ENCODE results near the gene MTPN. TPM values are rescaled to one million over a fixed set of nuclear protein-coding genes. Genes with fewer than 3 reads are reported as not detected.

MTPN gene
- total RNA-seq, 1 donor from 2014 or later = 120 TPM

DNA sequence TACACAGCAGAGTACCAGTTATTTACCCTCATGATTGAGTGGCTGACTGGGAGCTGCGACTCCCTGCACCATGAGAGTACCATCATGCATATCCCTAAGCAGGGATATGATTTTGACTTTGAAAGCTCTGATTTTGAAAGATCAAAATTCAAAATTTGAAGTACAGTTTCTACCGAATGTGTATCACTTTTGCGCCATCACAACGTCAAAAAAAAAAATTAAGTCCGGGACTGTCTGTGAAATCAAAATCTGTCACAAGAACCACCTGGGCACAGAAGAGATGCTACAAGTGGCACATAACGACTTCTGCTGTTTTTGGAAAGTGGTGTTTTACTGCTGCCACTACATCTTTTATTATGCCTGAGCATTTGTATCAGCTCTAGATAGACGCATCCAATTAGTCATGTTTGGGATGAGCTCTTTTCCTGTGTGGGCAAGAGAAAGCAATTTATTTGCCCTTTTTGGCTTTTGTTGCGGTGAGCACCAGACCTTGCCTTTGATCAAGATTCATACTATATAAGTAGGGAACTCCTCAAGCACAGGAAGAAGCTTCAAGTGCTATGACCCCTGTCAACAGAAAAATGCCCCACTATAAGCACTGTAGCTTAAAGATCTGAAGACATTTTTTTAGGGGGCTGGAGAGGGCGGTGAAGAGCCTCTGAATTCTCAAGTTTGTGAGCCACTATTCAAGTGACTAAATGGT, 10.7 kb downstream of the MTPN start:
- H3K4me3 ChIP-seq (ENCODE audit: low read depth, low read length) = no peak overlapping the region
- no peak for DNase-seq (ENCODE audit: low read depth)
- TF ChIP-seq, protein P1, sequence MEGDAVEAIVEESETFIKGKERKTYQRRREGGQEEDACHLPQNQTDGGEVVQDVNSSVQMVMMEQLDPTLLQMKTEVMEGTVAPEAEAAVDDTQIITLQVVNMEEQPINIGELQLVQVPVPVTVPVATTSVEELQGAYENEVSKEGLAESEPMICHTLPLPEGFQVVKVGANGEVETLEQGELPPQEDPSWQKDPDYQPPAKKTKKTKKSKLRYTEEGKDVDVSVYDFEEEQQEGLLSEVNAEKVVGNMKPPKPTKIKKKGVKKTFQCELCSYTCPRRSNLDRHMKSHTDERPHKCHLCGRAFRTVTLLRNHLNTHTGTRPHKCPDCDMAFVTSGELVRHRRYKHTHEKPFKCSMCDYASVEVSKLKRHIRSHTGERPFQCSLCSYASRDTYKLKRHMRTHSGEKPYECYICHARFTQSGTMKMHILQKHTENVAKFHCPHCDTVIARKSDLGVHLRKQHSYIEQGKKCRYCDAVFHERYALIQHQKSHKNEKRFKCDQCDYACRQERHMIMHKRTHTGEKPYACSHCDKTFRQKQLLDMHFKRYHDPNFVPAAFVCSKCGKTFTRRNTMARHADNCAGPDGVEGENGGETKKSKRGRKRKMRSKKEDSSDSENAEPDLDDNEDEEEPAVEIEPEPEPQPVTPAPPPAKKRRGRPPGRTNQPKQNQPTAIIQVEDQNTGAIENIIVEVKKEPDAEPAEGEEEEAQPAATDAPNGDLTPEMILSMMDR (conservative IDR thresholded peaks at IDR 0.05; ENCODE audit: low read depth, low read length) = no peak

DNA sequence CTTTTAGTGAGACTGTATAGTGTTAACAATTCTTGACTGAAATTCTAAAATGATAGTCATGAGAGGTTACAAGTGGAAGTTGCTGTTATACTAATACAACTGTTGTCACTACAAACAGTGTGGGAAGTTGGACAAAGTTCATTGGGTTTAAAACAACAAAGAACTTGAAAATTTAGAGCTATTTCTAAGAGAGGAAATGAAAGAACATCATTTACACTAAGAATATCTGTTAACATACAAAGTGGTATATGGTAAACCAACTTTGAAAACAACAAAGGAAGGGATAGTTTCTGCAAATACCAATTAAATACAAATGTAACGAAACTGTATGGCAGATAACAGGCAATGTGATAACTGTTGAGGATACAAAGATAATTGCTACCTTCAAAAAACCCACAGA, 11.6 kb downstream of the MTPN start:
- no peak for DNase-seq (ENCODE audit: low read depth)
- TF ChIP-seq, protein P1 (conservative IDR thresholded peaks at IDR 0.05; ENCODE audit: low read depth, low read length) = no peak
- H3K4me3 ChIP-seq (ENCODE audit: low read depth, low read length) = no peak overlapping the region

DNA sequence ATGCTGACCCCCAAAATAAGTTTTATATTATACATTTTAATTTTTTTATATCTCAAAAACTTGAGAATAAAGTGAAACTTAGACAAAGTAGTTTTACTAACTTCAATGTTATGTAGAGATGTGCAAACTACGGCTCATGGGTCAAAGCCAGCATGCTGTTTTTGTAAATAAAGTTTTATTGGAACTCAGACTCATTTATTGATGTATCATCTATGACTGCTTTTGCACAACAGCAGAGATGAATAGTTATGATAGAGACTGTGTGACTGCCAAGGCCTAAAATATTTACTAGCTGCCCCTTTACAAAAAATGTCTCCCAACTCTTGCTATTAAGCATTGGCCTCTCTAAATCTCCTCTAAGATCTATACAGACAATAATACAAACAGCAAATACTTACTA, 12.4 kb downstream of the MTPN start:
- H3K4me3 ChIP-seq (ENCODE audit: low read depth, low read length) = no peak overlapping the region

DNA sequence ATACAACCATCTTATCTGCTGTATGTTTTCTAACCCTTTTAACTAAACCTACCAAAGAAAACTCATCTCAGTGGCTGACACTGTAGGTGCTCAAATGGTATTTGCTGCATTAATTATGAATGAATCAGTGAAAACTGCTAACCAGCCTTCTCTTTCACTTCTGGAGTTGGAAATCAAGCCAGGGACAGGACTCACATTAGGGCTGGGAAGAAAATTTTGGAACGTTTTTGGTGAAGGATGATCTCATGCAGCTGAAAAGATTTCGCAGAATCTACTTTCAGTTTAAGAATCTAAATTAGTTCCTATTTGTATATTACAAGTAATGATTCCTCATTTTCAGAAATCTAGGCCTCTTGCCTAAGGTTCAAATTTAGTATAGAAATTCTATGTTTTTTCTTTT, 12.9 kb downstream of the MTPN start:
- TF ChIP-seq, protein P1 (conservative IDR thresholded peaks at IDR 0.05; ENCODE audit: low read depth, low read length) = no peak
- no peak for DNase-seq (ENCODE audit: low read depth)
- no peak overlapping the region for H3K4me3 ChIP-seq (ENCODE audit: low read depth, low read length)

More for the DNA sequence above, 12.4 kb downstream of the MTPN start:
- no peak for DNase-seq (ENCODE audit: low read depth)
- TF ChIP-seq, protein P1 (conservative IDR thresholded peaks at IDR 0.05; ENCODE audit: low read depth, low read length) = no peak

DNA sequence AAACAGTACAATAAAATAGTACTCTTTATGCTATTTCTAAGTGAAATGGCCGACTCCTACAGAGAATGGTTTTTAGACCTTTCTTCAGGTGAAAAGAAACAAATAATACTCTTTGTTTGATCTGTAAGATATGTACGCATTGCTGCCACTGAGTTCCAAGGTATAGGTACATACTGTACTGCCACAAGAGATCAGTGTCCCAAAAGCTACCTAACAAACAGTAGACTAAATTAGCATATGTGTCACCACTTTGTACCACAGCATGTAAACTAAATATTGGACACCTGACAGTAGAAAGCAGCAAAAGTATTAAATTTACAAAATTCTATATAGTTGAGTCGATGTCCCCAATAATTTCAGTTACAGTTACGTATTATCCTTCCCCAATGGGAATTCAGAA, 14.4 kb downstream of the MTPN start:
- H3K4me3 ChIP-seq (ENCODE audit: low read depth, low read length) = no peak overlapping the region
- no peak for DNase-seq (ENCODE audit: low read depth)
- TF ChIP-seq, protein P1 (conservative IDR thresholded peaks at IDR 0.05; ENCODE audit: low read depth, low read length) = no peak

DNA sequence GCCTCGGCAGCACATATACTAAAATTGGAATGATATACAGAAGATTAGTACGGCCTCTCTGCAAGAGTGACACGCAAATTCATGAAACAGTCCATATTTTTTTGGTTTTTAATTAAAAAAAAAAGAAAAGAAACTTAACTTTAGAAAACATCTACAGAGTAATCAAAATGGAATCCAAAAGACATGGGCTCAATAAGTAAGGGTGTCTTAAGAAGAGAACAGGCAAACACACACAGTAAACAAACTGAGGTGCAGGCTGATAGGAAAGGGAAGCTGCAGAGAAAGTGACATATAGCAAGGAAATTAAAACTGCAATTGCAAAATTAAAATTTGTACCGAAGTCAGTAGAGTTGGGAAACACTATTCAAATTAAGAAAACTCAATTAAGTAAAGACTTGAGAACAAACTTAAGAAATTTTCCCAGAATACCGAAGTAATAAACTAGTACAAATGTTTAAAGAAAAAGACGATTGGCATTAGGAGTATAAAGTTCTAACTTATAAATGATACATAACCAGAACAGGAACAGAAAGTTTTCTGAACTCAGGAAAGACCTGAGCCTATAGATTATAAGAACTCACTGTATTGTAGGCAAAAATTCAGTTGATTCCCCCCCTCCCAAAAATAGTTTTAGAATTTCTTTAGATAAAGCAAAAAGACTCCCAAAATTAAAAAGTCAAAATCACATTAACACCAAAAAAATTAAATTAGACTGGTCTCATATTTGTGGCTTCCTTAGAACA, 16.3 kb downstream of the MTPN start:
- TF ChIP-seq, protein P1 (conservative IDR thresholded peaks at IDR 0.05; ENCODE audit: low read depth, low read length) = no peak
- H3K4me3 ChIP-seq (ENCODE audit: low read depth, low read length) = no peak overlapping the region
- no peak for DNase-seq (ENCODE audit: low read depth)

Measured in epithelial cell of proximal tubule (primary cell).